HEK293 (cell line): ENCODE measurements around the gene EXD3.

Experiments used
- CTCF ChIA-PET: fragments of 350-600 bp; formaldehyde crosslinking; extraction: SDS; loops from one replicate; lab custom pipeline; 2021; ENCODE audit warnings: antibody characterized with exemption; lab: Yijun Ruan, JAX
- POLR2A ChIA-PET: fragments of 300-600 bp; formaldehyde crosslinking; extraction: SDS; loops from one replicate; lab custom pipeline; 2020; ENCODE audit warnings: antibody characterized with exemption, inconsistent platforms; lab: Yijun Ruan, JAX
- H3K27ac ChIP-seq: fragments of 200-500 bp; sonication (Bioruptor generic); 2 replicates; pipeline ENCODE4 v1.5.1; 2014; ENCODE audit warnings: low read depth, low read length, control low read depth, inconsistent platforms; ENCODE audit errors: extremely low read depth
- H3K36me3 ChIP-seq, 2 experiments: fragments of 200-500 bp in 1 of 2; sonication (Bioruptor generic) in 1 of 2; 1 replicate in 1 of 2; 2 replicates in 1 of 2; pipeline ENCODE4 v1.5.1; 2014 to 2017; ENCODE audit warnings: inconsistent platforms in 2 of 2, low read length in 2 of 2; ENCODE audit not compliant: control insufficient read depth in 2 of 2, insufficient read depth in 1 of 2
- H3K4me1 ChIP-seq: fragments of 200-500 bp; sonication (Bioruptor generic); 2 replicates; pipeline ENCODE4 v1.5.1; 2014; ENCODE audit warnings: mild to moderate bottlenecking, low read length, inconsistent platforms; ENCODE audit not compliant: control insufficient read depth, insufficient read depth
- H3K4me3 ChIP-seq: 2 replicates; pipeline ENCODE4 v1.5.1; 2011; ENCODE audit warnings: low read depth, mild to moderate bottlenecking, control low read depth, low read length, moderate library complexity
- H3K9me3 ChIP-seq: fragments of 200-500 bp; sonication (Bioruptor generic); 2 replicates; pipeline ENCODE4 v1.5.1; 2014; ENCODE audit warnings: low read depth, low read length, inconsistent platforms; ENCODE audit not compliant: control insufficient read depth, insufficient read depth
- FEZF1 ChIP-seq: fragments of 450-650 bp; formaldehyde crosslinking; IDR thresholded peaks from 2 replicates; pipeline ENCODE4 v1.5.1; 2016; ENCODE audit warnings: missing biosample characterization, missing genetic modification characterization
- GLI2 ChIP-seq: fragments of 450-650 bp; formaldehyde crosslinking; IDR thresholded peaks from 2 replicates; pipeline ENCODE4; 2017; ENCODE audit warnings: missing biosample characterization, missing genetic modification characterization, low read depth, borderline replicate concordance
- GLI4 ChIP-seq: fragments of 450-650 bp; formaldehyde crosslinking; IDR thresholded peaks from 2 replicates; pipeline ENCODE4 v1.5.1; 2016; ENCODE audit warnings: missing biosample characterization, missing genetic modification characterization
- KLF17 ChIP-seq: fragments of 450-650 bp; formaldehyde crosslinking; IDR thresholded peaks from 2 replicates; pipeline ENCODE4 v1.5.1; 2016; ENCODE audit warnings: missing biosample characterization, missing genetic modification characterization
- ZBTB10 ChIP-seq: fragments of 450-650 bp; formaldehyde crosslinking; IDR thresholded peaks from 2 replicates; pipeline ENCODE4 v1.5.1; 2016; ENCODE audit warnings: missing biosample characterization, missing genetic modification characterization
- ZFHX2 ChIP-seq: fragments of 450-650 bp; formaldehyde crosslinking; conservative IDR thresholded peaks from 2 replicates; pipeline ENCODE4 v1.5.1; 2016; ENCODE audit warnings: missing biosample characterization, missing genetic modification characterization
- ZFP69B ChIP-seq: fragments of 450-650 bp; formaldehyde crosslinking; IDR thresholded peaks from 2 replicates; pipeline ENCODE4 v1.5.1; 2016; ENCODE audit warnings: missing biosample characterization, missing genetic modification characterization
- ZNF114 ChIP-seq: fragments of 450-650 bp; formaldehyde crosslinking; IDR thresholded peaks from 2 replicates; pipeline ENCODE4 v1.5.0; 2017; ENCODE audit warnings: missing biosample characterization, missing genetic modification characterization
- ZNF140 ChIP-seq: fragments of 450-650 bp; formaldehyde crosslinking; IDR thresholded peaks from 2 replicates; pipeline ENCODE4 v1.5.1; 2016; ENCODE audit warnings: missing biosample characterization, missing genetic modification characterization
- ZNF146 ChIP-seq: fragments of 450-650 bp; formaldehyde crosslinking; IDR thresholded peaks from 2 replicates; pipeline ENCODE4 v1.5.1; 2016; ENCODE audit warnings: missing biosample characterization, missing genetic modification characterization
- ZNF155 ChIP-seq: fragments of 450-650 bp; formaldehyde crosslinking; IDR thresholded peaks from 2 replicates; pipeline ENCODE4 v1.5.1; 2016; ENCODE audit warnings: missing biosample characterization, missing genetic modification characterization
- ZNF223 ChIP-seq: fragments of 450-650 bp; formaldehyde crosslinking; IDR thresholded peaks from 2 replicates; pipeline ENCODE4 v1.5.1; 2016; ENCODE audit warnings: missing biosample characterization, missing genetic modification characterization
- ZNF280C ChIP-seq: fragments of 450-650 bp; formaldehyde crosslinking; IDR thresholded peaks from 2 replicates; pipeline ENCODE4 v1.5.1; 2016; ENCODE audit warnings: missing biosample characterization, missing genetic modification characterization
- ZNF324 ChIP-seq: fragments of 450-650 bp; formaldehyde crosslinking; IDR thresholded peaks from 2 replicates; pipeline ENCODE4 v1.5.1; 2016; ENCODE audit warnings: missing biosample characterization, missing genetic modification characterization
- ZNF433 ChIP-seq: fragments of 450-650 bp; formaldehyde crosslinking; IDR thresholded peaks from 2 replicates; pipeline ENCODE4 v1.5.1; 2016; ENCODE audit warnings: missing biosample characterization, missing genetic modification characterization, low read depth
- ZNF518A ChIP-seq: fragments of 450-650 bp; formaldehyde crosslinking; conservative IDR thresholded peaks from 2 replicates; pipeline ENCODE4 v1.5.1; 2016; ENCODE audit warnings: low read depth, missing biosample characterization, missing genetic modification characterization
- ZNF529 ChIP-seq: fragments of 450-650 bp; formaldehyde crosslinking; IDR thresholded peaks from 2 replicates; pipeline ENCODE4 v1.5.1; 2017; ENCODE audit warnings: missing genetic modification characterization, missing biosample characterization; ENCODE audit not compliant: insufficient replicate concordance
- ZNF548 ChIP-seq: fragments of 450-650 bp; formaldehyde crosslinking; IDR thresholded peaks from 2 replicates; pipeline ENCODE4 v1.5.1; 2016; ENCODE audit warnings: missing biosample characterization, missing genetic modification characterization
- ZNF768 ChIP-seq: fragments of 450-650 bp; formaldehyde crosslinking; IDR thresholded peaks from 2 replicates; pipeline ENCODE4 v1.5.1; 2018; ENCODE audit warnings: missing biosample characterization, mild to moderate bottlenecking, missing genetic modification characterization
- ZNF837 ChIP-seq: fragments of 450-650 bp; formaldehyde crosslinking; IDR thresholded peaks from 2 replicates; pipeline ENCODE4 v1.5.1; 2016; ENCODE audit warnings: missing biosample characterization, missing genetic modification characterization
- ZSCAN23 ChIP-seq: fragments of 450-650 bp; formaldehyde crosslinking; IDR thresholded peaks from 2 replicates; pipeline ENCODE4 v1.5.1; 2016; ENCODE audit warnings: missing biosample characterization, missing genetic modification characterization
- TF ChIP-seq, protein P1 (sequence below): fragments of 450-650 bp; formaldehyde crosslinking; IDR thresholded peaks from 2 replicates; pipeline ENCODE4 v1.5.1; 2016; ENCODE audit warnings: missing biosample characterization, missing genetic modification characterization

The EXD3 gene

DNA sequence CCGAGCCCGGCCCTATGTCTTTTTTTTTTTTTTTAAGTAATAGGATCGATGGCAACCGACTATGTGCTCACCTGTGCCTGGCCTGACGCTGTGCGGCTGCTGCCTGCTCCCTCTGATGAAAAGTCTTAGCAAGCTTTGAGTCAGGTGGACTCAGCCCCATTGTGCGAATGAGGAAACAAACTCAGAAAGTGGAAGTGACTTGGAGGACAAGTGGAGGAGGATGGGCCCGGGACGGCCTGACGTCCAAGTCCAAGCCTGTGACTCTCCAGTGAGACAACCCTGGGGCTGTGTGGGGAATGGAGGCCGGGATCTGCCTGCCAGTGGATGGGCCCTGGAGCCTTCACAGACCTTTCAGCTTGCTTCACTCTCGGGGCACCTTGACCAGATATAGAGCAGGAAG is 57.9 kb downstream of the EXD3 start:
- Histone ChIP-seq H3K36me3 (no peaks in the 10 kb centered on the region), H3K4me1 (no peaks in the 10 kb centered on the region), H3K27ac (no peak overlapping the region), H3K4me3 (no peak overlapping the region), H3K9me3 (no peaks in the 10 kb centered on the region)
- ChIA-PET POLR2A (interaction anchor here (0.6 kb wide), 1 partner anchor 26 kb away, joined by 4 read pairs; no protein-coding TSS in a partner anchor), CTCF (interaction anchor here (0.5 kb wide), 1 partner anchor 297 kb away, joined by 3 read pairs; no protein-coding TSS in a partner anchor)
- TF ChIP-seq ZNF518A (tag by site-specific recombination) (no peak), ZNF433 (tag by site-specific recombination) (no peak), ZNF324 (tag by site-specific recombination) (no peak), ZFHX2 (tag by site-specific recombination) (no peak), KLF17 (tag by site-specific recombination) (no peak), ZNF837 (no peak), GLI2 (tag by site-specific recombination) (no peak), ZNF280C (tag by site-specific recombination) (no peak), ZNF146 (tag by site-specific recombination) (no peak)

DNA sequence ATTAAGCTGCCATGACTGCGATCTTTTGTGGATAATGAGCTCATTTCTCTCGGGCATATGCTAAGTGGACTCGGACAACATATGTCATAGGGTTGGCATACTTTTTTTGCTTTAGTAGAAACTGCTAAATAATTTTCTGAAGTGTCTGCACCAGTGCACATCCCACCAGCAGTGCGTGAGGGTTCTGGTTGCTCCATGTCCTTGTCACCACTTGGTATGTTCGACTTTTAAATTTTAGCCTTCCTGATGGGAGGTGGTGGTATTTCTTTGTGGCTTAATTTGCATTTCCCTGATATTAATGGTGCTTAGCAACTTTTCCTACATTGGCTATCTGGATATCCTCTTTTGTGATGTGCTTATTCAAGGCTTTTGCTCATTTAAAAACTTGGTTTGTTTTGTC is 63.1 kb downstream of the EXD3 start:
- Histone ChIP-seq H3K9me3 (no peaks in the 10 kb centered on the region), H3K27ac (no peak overlapping the region), H3K4me3 (no peak overlapping the region), H3K36me3 (no peaks in the 10 kb centered on the region), H3K4me1 (no peaks in the 10 kb centered on the region)
- CTCF ChIA-PET, result no interaction called here
- POLR2A ChIA-PET, result no interaction called here
- TF ChIP-seq, protein P1, sequence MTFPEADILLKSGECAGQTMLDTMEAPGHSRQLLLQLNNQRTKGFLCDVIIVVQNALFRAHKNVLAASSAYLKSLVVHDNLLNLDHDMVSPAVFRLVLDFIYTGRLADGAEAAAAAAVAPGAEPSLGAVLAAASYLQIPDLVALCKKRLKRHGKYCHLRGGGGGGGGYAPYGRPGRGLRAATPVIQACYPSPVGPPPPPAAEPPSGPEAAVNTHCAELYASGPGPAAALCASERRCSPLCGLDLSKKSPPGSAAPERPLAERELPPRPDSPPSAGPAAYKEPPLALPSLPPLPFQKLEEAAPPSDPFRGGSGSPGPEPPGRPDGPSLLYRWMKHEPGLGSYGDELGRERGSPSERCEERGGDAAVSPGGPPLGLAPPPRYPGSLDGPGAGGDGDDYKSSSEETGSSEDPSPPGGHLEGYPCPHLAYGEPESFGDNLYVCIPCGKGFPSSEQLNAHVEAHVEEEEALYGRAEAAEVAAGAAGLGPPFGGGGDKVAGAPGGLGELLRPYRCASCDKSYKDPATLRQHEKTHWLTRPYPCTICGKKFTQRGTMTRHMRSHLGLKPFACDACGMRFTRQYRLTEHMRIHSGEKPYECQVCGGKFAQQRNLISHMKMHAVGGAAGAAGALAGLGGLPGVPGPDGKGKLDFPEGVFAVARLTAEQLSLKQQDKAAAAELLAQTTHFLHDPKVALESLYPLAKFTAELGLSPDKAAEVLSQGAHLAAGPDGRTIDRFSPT (tag by site-specific recombination), result no peak
- no peak for TF ChIP-seq ZNF529
- no peak for TF ChIP-seq ZNF223
- no peak for TF ChIP-seq FEZF1 (tag by site-specific recombination)
- no peak for TF ChIP-seq ZSCAN23
- no peak for TF ChIP-seq ZBTB10 (tag by site-specific recombination)
- no peak for TF ChIP-seq ZNF114 (tag by site-specific recombination)
- TF ChIP-seq ZNF324 (tag by site-specific recombination), result no peak
- no peak for TF ChIP-seq ZNF768
- TF ChIP-seq ZNF155 (tag by site-specific recombination), result no peak
- no peak for TF ChIP-seq ZNF548 (tag by site-specific recombination)
- TF ChIP-seq ZFP69B (tag by site-specific recombination), result no peak
- no peak for TF ChIP-seq GLI4
- no peak for TF ChIP-seq ZNF140 (tag by site-specific recombination)
